Esophagus squamous epithelium (tissue), 4 donors: ENCODE results near the gene CSNK2A3.

Experiments used
- CTCF ChIP-seq, 6 experiments: fragments of 450-650 bp in 4 of 6; fragments of 200-600 bp in 2 of 6; sonication (generic) in 2 of 6; IDR thresholded peaks; one replicate each; pipeline ENCODE4 v1.5.1; 2016 to 2019; ENCODE audit warnings: antibody characterized with exemption in 6 of 6, mild to moderate bottlenecking in 4 of 6, moderate library complexity in 4 of 6
- POLR2A ChIP-seq, 4 donors: fragments of 450-650 bp; IDR thresholded peaks; one replicate each; pipeline ENCODE4 v1.6.1; 2017; ENCODE audit warnings: antibody characterized with exemption in 4 of 4, mild to moderate bottlenecking in 4 of 4, moderate library complexity in 3 of 4

- no peak for TF ChIP-seq CTCF (IDR thresholded peaks at IDR 0.05)
- TF ChIP-seq POLR2A (IDR thresholded peaks at IDR 0.05), result no peak
Measured at GRCh38 chr11:11396301-11397035, 43.4 kb upstream of the CSNK2A3 start.
